ENCODE measurements around the gene MBNL2. TPM values are rescaled to one million over a fixed set of nuclear protein-coding genes. Genes with fewer than 3 reads are reported as not detected.

MBNL2 gene
- total RNA-seq: 102 TPM

GRCh38 chr13:97221989-97222700 lies at the start of gene MBNL2:
Gene MBNL2, plus strand, starts transcription at chr13:97222333. Its CDS starts 53,903 bp downstream, at chr13:97276236.
- ATAC-seq: peak; percentile 97
- intact Hi-C loops (cut with DNase I): loop anchor here (10.0 kb wide), 1 partner anchor 123 kb away; no protein-coding TSS in a partner anchor
- DNase-seq (ENCODE audit: low spot score): peak; percentile 92

GRCh38 chr13:97174638-97175037 lies 47.5 kb upstream of the MBNL2 start:
- no peak for DNase-seq (ENCODE audit: low spot score)
- ATAC-seq: no peak
- intact Hi-C loops (cut with DNase I): no loop called here

- ATAC-seq (no peak), DNase-seq (ENCODE audit: low spot score) (no peak)
- intact Hi-C loops (cut with DNase I): no loop called here
Observed at GRCh38 chr13:97175041-97175440, 47.1 kb upstream of the MBNL2 start.

GRCh38 chr13:97179501-97179900 lies 42.6 kb upstream of the MBNL2 start:
- intact Hi-C loops (cut with DNase I): no loop called here
- no peak for DNase-seq (ENCODE audit: low spot score)
- ATAC-seq: no peak

GRCh38 chr13:97182111-97182890 lies 39.8 kb upstream of the MBNL2 start:
- intact Hi-C loops (cut with DNase I): no loop called here
- ATAC-seq (no peak), DNase-seq (ENCODE audit: low spot score) (no peak)

- ATAC-seq (no peak), DNase-seq (ENCODE audit: low spot score) (no peak)
- intact Hi-C loops (cut with DNase I): no loop called here
Observed at GRCh38 chr13:97185291-97185690, 36.8 kb upstream of the MBNL2 start.

GRCh38 chr13:97185751-97186150 lies 36.4 kb upstream of the MBNL2 start:
- ATAC-seq: no peak
- no peak for DNase-seq (ENCODE audit: low spot score)
- intact Hi-C loops (cut with DNase I): no loop called here

- ATAC-seq (no peak), DNase-seq (ENCODE audit: low spot score) (no peak)
- intact Hi-C loops (cut with DNase I): no loop called here
Observed at GRCh38 chr13:97188207-97188606, 33.9 kb upstream of the MBNL2 start.

- intact Hi-C loops (cut with DNase I): no loop called here
- ATAC-seq (no peak), DNase-seq (ENCODE audit: low spot score) (no peak)
Observed at GRCh38 chr13:97189928-97190327, 32.2 kb upstream of the MBNL2 start.

- DNase-seq (ENCODE audit: low spot score) (no peak), ATAC-seq (peak; percentile 53)
- intact Hi-C loops (cut with DNase I): no loop called here
Observed at GRCh38 chr13:97191142-97191541, 31.0 kb upstream of the MBNL2 start.

- intact Hi-C loops (cut with DNase I): no loop called here
- ATAC-seq: no peak
- DNase-seq (ENCODE audit: low spot score): no peak
Observed at GRCh38 chr13:97191615-97192014, 30.5 kb upstream of the MBNL2 start.

GRCh38 chr13:97192166-97192565 lies 30.0 kb upstream of the MBNL2 start:
- intact Hi-C loops (cut with DNase I): no loop called here
- no peak for DNase-seq (ENCODE audit: low spot score)
- no peak for ATAC-seq

- intact Hi-C loops (cut with DNase I): no loop called here
- ATAC-seq: no peak
- DNase-seq (ENCODE audit: low spot score): no peak
Observed at GRCh38 chr13:97193577-97193976, 28.6 kb upstream of the MBNL2 start.

GRCh38 chr13:97194479-97194878 lies 27.7 kb upstream of the MBNL2 start:
- DNase-seq (ENCODE audit: low spot score) (no peak), ATAC-seq (no peak)
- intact Hi-C loops (cut with DNase I): no loop called here

GRCh38 chr13:97196340-97196739 lies 25.8 kb upstream of the MBNL2 start:
- intact Hi-C loops (cut with DNase I): no loop called here
- ATAC-seq: no peak
- DNase-seq (ENCODE audit: low spot score): no peak

- intact Hi-C loops (cut with DNase I): no loop called here
- ATAC-seq (no peak), DNase-seq (ENCODE audit: low spot score) (no peak)
Observed at GRCh38 chr13:97198753-97199152, 23.4 kb upstream of the MBNL2 start.

GRCh38 chr13:97199451-97199850 lies 22.7 kb upstream of the MBNL2 start:
- intact Hi-C loops (cut with DNase I): no loop called here
- no peak for ATAC-seq
- DNase-seq (ENCODE audit: low spot score): no peak

- intact Hi-C loops (cut with DNase I): no loop called here
- DNase-seq (ENCODE audit: low spot score): no peak
- ATAC-seq: no peak
Observed at GRCh38 chr13:97200081-97200942, 21.8 kb upstream of the MBNL2 start.

- ATAC-seq (no peak), DNase-seq (ENCODE audit: low spot score) (no peak)
- intact Hi-C loops (cut with DNase I): no loop called here
Observed at GRCh38 chr13:97202761-97203160, 19.4 kb upstream of the MBNL2 start.

GRCh38 chr13:97205465-97205864 lies 16.7 kb upstream of the MBNL2 start:
- intact Hi-C loops (cut with DNase I): no loop called here
- DNase-seq (ENCODE audit: low spot score) (no peak), ATAC-seq (no peak)
